ENCODE measurements around the gene RTKN.
"Not testable (repeated sequence)": the region's sequence is repeated elsewhere in the genome, so short reads cannot be mapped to it uniquely, and the experiment has no call there.

Gene RTKN

DNA sequence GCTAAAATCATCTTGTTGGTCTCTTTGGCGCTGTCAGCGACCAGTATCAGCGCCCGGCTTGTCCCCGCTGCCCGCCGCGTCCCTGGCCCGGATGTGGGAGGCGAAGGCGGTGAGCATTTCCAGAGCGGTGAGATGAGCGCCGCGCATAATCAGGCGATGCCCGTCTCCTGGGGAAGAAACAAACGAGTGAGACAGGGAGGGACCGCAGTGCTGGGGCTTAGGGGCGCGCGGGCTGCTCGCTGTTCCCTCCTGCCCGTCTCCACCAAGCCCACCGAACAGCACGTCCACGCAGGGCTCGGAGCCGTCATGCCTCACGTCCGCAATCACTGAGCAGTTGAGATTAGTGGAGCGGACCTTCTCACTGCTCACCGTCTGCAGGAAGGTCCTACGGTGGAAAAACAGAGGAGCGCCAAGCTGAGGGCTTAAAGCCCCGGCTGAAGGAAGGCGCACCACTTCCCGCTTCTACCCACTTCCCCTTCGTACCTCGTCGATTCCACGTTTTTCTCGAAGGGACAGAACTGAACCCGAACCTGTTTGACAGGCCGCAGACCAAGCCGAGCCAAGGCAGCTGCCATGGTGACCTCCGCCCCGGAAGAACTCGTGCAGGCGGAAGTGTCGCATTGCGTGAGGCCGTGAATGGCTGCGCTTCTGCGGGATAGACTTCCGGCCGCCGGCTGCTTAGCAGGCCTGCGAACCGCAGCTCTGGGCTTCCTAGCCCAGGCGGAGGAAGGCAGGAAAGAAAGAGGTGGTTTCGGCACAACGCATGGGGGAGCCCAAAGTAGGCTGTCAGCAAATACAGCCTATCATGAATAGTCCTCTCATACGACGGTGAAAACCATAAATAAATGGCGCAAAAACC, 30.6 kb upstream of the RTKN start, which contains the start of gene MRPL53:
Gene MRPL53 (minus strand): TSS at position 595 of the 859 bp plus-strand sequence. CDS start 20 bp downstream, at position 575.
- H3K27me3 Mint-ChIP-seq, result no peaks in the 10 kb centered on the region
- peaks cover 37% of the 10 kb centered on the region for H3K4me1 Mint-ChIP-seq (ENCODE audit: low read depth)
- H3K36me3 Mint-ChIP-seq (ENCODE audit: low read depth), result peaks cover 46% of the 10 kb centered on the region
- peak within 1 kb of the TSS; percentile 96 for H3K4me3 Mint-ChIP-seq
- intact Hi-C loops (cut with micrococcal nuclease), result loop anchor here (1.0 kb wide), 2 partner anchors 10 to 14 kb away; partner anchors contain the start of genes CCDC142 and WBP1
- H3K9me3 Mint-ChIP-seq, result no peaks in the 10 kb centered on the region
- peak within 1 kb of the TSS; percentile 97 for H3K27ac Mint-ChIP-seq

DNA sequence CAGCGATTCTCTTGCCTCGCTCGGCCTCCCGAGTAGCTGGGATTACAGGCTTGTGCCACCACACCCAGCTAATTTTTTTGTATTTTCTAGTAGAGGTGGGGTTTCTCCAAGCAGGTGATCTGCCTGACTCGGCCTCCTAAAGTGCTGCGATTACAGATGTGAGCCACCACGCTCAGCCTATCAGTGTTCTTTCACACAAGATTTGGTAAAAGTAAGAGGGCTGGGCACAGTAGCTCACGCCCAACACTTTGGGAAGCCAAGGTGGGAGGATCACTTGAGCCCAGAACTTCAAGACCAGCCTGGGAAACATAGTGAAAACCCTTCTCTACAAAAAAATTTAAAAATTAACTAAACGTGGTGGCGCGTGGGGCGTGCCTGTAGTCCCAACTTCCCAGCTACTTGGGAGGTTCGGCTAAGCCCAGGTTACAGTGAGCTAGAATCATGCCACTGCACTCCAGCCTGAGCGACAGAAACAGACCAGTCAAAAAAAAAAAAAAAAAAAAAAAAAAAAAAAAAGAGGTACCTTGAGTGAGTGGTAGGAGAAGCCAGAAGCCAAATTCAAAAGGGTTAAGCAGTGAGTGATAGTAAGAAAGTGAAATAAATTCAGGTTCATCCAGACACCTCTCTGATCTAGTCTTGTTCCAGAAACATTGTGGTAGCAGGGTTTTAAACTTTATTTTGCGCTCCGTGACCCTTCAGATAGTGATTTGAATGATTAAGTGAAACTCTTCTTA, 29.8 kb upstream of the RTKN start:
- peaks cover 29% of the 10 kb centered on the region for H3K4me1 Mint-ChIP-seq (ENCODE audit: low read depth)
- peak overlapping the region; percentile 97 for H3K27ac Mint-ChIP-seq
- peaks cover 44% of the 10 kb centered on the region for H3K36me3 Mint-ChIP-seq (ENCODE audit: low read depth)
- intact Hi-C loops (cut with micrococcal nuclease), result loop anchor here (1.0 kb wide), 2 partner anchors 11 to 13 kb away; partner anchors contain the start of genes CCDC142 and WBP1
- no peaks in the 10 kb centered on the region for H3K9me3 Mint-ChIP-seq
- peak overlapping the region; percentile 96 for H3K4me3 Mint-ChIP-seq
- no peaks in the 10 kb centered on the region for H3K27me3 Mint-ChIP-seq

DNA sequence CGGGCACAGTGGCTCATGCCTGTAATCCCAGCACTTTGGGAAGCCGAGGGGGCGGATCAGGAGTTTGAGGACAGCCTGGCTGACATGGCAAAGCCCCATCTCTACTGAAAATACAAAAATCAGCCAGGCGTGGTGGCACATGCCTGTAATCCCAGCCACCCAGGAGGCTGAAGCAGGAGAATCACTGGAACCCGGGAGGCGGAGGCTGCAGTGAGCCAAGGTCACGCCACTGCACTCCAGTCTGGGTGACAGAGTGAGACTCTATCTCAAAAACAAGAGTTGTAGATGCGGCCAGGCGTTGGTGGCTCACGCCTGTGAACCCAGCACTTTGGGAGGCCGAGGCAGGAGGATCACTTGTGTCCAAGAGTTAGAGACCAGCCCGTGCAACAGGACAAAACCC, 29.0 kb upstream of the RTKN start:
- H3K27me3 Mint-ChIP-seq; H3K4me3 Mint-ChIP-seq; H3K9me3 Mint-ChIP-seq; intact Hi-C loops (cut with micrococcal nuclease): not testable (repeated sequence)
- Mint-ChIP-seq H3K36me3 (ENCODE audit: low read depth) (peaks cover 41% of the 10 kb centered on the region), H3K27ac (peak overlapping the region; percentile 97), H3K4me1 (ENCODE audit: low read depth) (peaks cover 29% of the 10 kb centered on the region)

DNA sequence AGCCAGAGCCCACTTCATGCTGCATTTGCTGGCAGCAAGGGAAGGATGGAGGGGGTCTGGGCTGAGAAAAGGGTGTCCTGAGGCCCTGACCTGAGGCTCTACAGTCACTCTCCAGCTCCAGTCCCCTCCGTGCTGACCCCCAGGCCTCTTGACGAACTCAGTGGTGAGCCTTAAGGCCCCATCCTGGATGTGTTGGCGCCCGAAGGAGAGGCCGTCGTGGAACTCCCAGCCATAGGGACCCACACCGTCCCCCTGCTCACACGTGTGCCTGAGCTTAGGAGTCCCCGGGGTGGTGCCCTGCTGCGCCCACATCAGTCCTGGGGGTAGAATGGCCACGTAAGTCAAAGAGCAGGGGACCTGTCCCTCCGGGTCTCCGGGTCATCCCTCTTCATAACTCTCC, 22.7 kb upstream of the RTKN start:
- intact Hi-C loops (cut with micrococcal nuclease), result no loop called here

DNA sequence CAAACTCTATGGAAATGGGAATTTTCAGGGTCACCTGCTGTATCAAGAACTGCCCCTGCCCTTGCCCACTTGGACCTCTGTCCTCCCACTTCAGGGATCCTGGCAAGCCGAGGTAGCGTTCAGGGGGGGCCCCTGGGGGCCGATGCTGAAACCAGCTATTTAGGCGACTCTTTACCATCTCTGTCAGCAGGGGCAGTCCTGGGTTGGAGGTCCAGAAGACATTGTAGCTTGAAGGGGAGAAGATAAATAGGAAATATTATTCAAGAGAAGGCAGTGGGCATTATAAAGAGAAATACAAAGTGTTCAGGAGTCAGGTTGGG, 21.0 kb upstream of the RTKN start:
- Mint-ChIP-seq H3K9me3 (no peaks in the 10 kb centered on the region), H3K36me3 (ENCODE audit: low read depth) (peaks cover 58% of the 10 kb centered on the region), H3K27ac (no peak overlapping the region)

More for the DNA sequence above, 22.7 kb upstream of the RTKN start:
- peak overlapping the region; percentile 98 for H3K4me3 Mint-ChIP-seq
- no peaks in the 10 kb centered on the region for H3K9me3 Mint-ChIP-seq
- peaks cover 29% of the 10 kb centered on the region for H3K4me1 Mint-ChIP-seq (ENCODE audit: low read depth)
- peaks cover 48% of the 10 kb centered on the region for H3K36me3 Mint-ChIP-seq (ENCODE audit: low read depth)
- H3K27ac Mint-ChIP-seq, result peak overlapping the region; percentile 98
- no peaks in the 10 kb centered on the region for H3K27me3 Mint-ChIP-seq

DNA sequence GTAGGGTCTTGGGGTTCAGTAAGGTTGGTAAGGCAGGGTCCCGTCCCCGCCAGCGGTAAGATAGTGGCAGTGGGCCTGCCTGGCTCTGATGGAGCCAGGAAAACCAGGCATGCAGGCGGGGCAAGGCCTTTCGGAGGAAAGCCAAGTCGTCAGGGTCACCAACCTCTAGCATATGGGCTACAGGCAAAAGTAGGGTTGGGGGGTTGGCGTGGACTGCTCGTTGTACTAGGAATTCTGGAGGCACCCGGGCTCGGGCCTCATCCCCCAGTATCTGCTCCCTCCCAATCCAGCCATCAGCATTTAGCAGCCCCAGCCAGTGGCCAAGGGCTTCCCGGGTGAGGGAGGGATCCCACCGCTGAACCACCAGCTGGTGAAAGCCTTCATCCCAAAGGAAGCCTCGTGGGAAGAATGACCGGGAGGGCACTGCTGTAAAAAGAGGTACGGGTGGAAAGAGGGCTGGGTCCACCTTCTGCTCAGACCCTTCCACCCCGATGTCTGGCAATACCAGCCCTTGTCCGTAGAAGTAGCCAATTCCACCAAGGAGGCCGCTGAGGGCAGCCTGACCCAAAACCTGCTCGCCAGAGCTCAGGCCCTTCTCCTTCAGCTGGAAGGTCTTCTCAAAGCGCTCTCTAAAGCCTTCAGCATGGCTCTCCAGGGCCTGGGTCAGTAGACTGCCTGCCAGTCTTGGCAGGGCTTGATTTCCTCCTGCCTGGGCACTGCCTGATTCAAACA, 20.5 kb upstream of the RTKN start:
- no peak overlapping the region for H3K27ac Mint-ChIP-seq

More for the DNA sequence above, 21.0 kb upstream of the RTKN start:
- H3K4me3 Mint-ChIP-seq, result no peak overlapping the region
- no peaks in the 10 kb centered on the region for H3K27me3 Mint-ChIP-seq
- peaks cover 39% of the 10 kb centered on the region for H3K4me1 Mint-ChIP-seq (ENCODE audit: low read depth)
- intact Hi-C loops (cut with micrococcal nuclease), result no loop called here

DNA sequence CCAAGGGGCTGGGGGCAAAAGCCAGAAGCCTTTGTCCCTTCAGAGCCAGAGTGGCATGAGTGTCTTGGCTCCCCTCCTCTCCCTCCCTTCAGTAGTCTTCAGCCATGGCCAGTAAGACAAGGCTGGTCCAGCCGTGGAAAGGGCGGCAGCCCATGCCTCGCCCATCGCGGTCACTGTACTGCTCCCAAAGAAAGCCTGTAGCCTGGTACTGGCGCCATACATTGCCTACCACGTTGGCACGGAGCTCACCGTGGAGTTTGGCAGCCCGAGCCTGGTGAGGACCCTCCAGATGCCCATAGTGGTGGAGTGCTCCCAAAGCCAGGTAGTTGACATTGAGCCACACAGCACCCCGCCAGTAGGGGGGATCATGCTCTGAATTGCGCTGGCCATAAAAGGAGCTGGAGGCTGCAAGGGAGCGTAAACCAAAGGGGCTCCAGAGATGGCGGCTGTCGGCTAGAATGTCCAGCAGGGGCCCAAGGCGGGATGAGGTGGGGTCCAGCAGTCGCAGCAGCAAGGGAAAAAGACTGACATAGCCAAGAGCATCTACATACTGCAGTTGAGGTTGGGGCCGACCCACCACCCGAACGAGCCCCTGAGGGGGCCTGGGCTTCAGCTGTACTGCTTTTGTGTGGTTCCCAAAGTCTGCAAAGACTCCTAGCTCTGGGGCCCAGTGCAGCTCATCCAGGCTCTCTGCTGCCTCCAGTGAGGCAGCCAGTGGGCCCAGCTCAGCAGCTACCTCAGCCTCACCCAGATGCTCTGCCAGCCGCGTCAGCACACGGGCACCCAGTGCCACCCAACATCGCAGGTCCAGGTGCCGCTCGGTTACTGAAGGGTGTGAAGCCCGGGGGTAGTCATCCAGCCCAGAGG, 19.7 kb upstream of the RTKN start:
- intact Hi-C loops (cut with micrococcal nuclease), result no loop called here
- Mint-ChIP-seq H3K27me3 (no peaks in the 10 kb centered on the region), H3K9me3 (no peaks in the 10 kb centered on the region), H3K36me3 (ENCODE audit: low read depth) (peaks cover 71% of the 10 kb centered on the region), H3K4me1 (ENCODE audit: low read depth) (peaks cover 52% of the 10 kb centered on the region), H3K4me3 (no peak overlapping the region), H3K27ac (no peak overlapping the region)

More for the DNA sequence above, 20.5 kb upstream of the RTKN start:
- H3K36me3 Mint-ChIP-seq (ENCODE audit: low read depth), result peaks cover 63% of the 10 kb centered on the region
- no peak overlapping the region for H3K4me3 Mint-ChIP-seq
- H3K4me1 Mint-ChIP-seq (ENCODE audit: low read depth), result peaks cover 44% of the 10 kb centered on the region
- intact Hi-C loops (cut with micrococcal nuclease), result no loop called here
- H3K9me3 Mint-ChIP-seq, result no peaks in the 10 kb centered on the region
- H3K27me3 Mint-ChIP-seq, result no peaks in the 10 kb centered on the region

DNA sequence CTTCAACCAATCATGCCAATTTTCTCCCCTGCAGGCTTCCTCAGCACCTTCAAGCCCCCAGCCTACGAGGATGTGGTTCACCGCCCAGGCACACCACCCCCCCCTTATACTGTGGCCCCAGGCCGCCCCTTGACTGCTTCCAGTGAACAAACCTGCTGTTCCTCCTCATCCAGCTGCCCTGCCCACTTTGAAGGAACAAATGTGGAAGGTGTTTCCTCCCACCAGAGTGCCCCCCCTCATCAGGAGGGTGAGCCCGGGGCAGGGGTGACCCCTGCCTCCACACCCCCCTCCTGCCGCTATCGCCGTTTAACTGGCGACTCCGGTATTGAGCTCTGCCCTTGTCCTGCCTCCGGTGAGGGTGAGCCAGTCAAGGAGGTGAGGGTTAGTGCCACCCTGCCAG, 18.4 kb upstream of the RTKN start:
- H3K27me3 Mint-ChIP-seq; intact Hi-C loops (cut with micrococcal nuclease); H3K4me3 Mint-ChIP-seq; H3K9me3 Mint-ChIP-seq: not testable (repeated sequence)
- H3K4me1 Mint-ChIP-seq (ENCODE audit: low read depth), result peaks cover 65% of the 10 kb centered on the region
- peaks cover 79% of the 10 kb centered on the region for H3K36me3 Mint-ChIP-seq (ENCODE audit: low read depth)
- peak overlapping the region; percentile 41 for H3K27ac Mint-ChIP-seq

DNA sequence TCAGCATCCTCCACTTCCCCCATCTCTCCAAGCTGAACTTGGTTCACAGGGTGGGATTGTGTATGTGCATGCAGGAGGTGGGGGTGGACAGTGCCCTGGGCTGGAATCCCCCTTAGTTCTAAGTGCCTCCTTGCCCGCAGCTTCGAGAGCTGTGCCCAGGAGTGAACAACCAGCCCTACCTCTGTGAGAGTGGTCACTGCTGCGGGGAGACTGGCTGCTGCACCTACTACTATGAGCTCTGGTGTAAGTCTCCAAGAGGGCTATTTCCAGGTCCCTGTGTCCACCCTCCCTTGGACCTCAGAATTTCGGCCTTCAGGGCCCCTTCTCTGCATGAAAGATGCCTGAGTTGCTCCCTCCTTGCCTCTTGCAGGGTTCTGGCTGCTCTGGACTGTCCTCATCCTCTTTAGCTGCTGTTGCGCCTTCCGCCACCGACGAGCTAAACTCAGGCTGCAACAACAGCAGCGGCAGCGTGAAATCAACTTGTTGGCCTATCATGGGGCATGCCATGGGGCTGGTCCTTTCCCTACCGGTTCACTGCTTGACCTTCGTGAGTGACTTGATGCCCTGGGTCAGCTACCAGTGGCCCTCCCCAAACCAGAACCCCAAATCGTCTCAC, 17.9 kb upstream of the RTKN start:
- Mint-ChIP-seq H3K36me3 (ENCODE audit: low read depth) (peaks cover 78% of the 10 kb centered on the region), H3K4me1 (ENCODE audit: low read depth) (peaks cover 68% of the 10 kb centered on the region), H3K27ac (peak overlapping the region; percentile 41), H3K4me3 (peak overlapping the region; percentile 35)
- H3K27me3 Mint-ChIP-seq; intact Hi-C loops (cut with micrococcal nuclease); H3K9me3 Mint-ChIP-seq: not testable (repeated sequence)

DNA sequence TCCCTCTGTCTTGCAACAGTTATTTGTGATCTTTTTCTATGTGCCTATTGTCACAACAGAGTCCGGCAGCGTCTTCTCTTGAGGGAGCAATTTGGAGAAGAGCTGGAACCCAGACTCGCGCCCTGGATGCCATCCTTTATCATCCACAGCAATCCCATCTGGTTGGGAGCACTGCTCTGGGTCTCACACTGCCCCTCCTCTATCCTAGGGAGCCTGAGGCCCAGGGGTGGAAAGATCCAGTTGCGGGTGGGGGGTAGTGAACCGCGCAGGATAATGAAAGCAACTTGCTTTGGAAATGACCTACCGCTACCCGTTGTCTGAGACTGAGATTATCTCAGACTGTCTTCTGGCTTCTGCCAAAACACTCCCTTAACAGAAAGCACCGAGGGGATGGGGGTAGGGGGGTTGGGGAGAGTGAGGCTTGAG, 17.2 kb upstream of the RTKN start:
- H3K27me3 Mint-ChIP-seq, result no peaks in the 10 kb centered on the region
- H3K4me3 Mint-ChIP-seq, result peak overlapping the region; percentile 85
- peaks cover 75% of the 10 kb centered on the region for H3K36me3 Mint-ChIP-seq (ENCODE audit: low read depth)
- intact Hi-C loops (cut with micrococcal nuclease), result loop anchor here (1.0 kb wide), 1 partner anchor 13 kb away; the partner anchor contains the start of gene MRPL53
- H3K4me1 Mint-ChIP-seq (ENCODE audit: low read depth), result peaks cover 66% of the 10 kb centered on the region
- H3K9me3 Mint-ChIP-seq, result no peaks in the 10 kb centered on the region
- peak overlapping the region; percentile 94 for H3K27ac Mint-ChIP-seq

DNA sequence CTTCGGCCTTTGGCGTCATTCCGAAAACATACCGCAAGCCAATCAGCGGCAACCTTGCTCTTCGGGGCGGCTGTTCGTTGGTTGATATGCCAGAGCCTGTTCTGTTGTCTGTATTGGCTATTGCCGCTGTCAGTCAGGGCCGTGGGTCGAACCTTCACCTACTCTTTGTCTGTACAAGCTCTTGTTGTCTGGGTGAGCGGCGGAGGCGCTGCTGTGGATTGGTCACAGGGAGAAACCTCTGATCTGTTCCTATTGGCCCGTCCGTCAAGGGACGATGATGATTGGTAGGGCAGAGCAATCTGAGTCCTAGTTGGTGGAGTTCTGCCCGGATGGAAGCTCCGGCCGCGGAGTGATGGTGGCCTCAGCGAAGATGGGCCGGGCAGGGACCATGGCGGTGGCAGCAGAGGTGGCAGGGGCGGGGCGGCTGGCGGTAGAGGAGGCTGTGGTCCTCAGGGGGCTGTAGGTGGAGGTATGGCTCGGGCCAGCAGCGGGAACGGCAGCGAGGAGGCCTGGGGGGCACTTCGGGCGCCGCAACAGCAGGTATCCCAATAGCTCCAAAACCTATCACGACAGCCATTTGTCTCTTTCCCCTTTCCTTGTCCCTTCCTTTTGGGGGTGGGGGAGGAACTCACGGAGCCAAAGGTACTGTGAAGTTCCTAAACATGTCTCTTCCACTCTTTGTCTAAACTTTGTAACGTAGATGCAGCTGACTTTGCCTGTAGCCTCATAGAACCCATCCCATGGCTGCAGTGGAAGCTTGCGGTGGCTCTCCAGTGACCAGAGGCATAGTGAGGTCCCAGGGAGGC, 16.6 kb upstream of the RTKN start, which contains the start of gene WBP1:
Gene WBP1 (plus strand): TSS at position 307 of the 806 bp plus-strand sequence. CDS start 165 bp downstream, at position 472.
- Mint-ChIP-seq H3K4me3 (peak within 1 kb of the TSS; percentile 85), H3K36me3 (ENCODE audit: low read depth) (peaks cover 75% of the 10 kb centered on the region), H3K9me3 (no peaks in the 10 kb centered on the region), H3K27me3 (no peaks in the 10 kb centered on the region), H3K4me1 (ENCODE audit: low read depth) (peaks cover 60% of the 10 kb centered on the region), H3K27ac (peak within 1 kb of the TSS; percentile 94)
- intact Hi-C loops (cut with micrococcal nuclease), result loop anchor here (1.0 kb wide), 1 partner anchor 14 kb away; the partner anchor contains the start of gene MRPL53
